Cardiac muscle cell (in vitro differentiated cells and primary cell): ENCODE results near the gene GPAT3. TPM values are rescaled to one million over a fixed set of nuclear protein-coding genes. Genes with fewer than 3 reads are reported as not detected.
"Not testable (repeated sequence)": the region's sequence is repeated elsewhere in the genome, so short reads cannot be mapped to it uniquely, and the experiment has no call there.

ENCODE experiments used
- DNase-seq, 2 donors: peaks; one replicate each; pipeline versions ENCODE4 v3.0.0 to v3.0.0-alpha.2; 2010 to 2017; ENCODE audit warnings: low read depth in 1 of 2, low spot score in 1 of 2
- H3K27ac ChIP-seq: fragments of 200-600 bp; sonication (generic); 2 replicates; pipeline ENCODE4 v1.5.1; 2016
- H3K27me3 ChIP-seq: fragments of 200-600 bp; sonication (generic); 2 replicates; pipeline ENCODE4 v1.6.0; 2016; ENCODE audit warnings: control low read depth
- H3K36me3 ChIP-seq: fragments of 200-600 bp; sonication (generic); 2 replicates; pipeline ENCODE4 v1.5.1; 2016; ENCODE audit warnings: control low read depth
- H3K4me1 ChIP-seq: fragments of 200-600 bp; sonication (generic); 2 replicates; pipeline ENCODE4 v1.8.1; 2017; ENCODE audit warnings: low read depth, mild to moderate bottlenecking, mixed run types
- H3K4me3 ChIP-seq: fragments of 200-600 bp; sonication (generic); 2 replicates; pipeline ENCODE4 v1.5.1; 2016; ENCODE audit warnings: mild to moderate bottlenecking
- H3K9me3 ChIP-seq: fragments of 200-600 bp; sonication (generic); 2 replicates; pipeline ENCODE4 v1.5.1; 2017; ENCODE audit warnings: low read depth, mild to moderate bottlenecking, control low read depth
- CTCF ChIP-seq: IDR thresholded peaks from 2 replicates; pipeline ENCODE4 v1.5.1; 2012; ENCODE audit warnings: low read depth, mild to moderate bottlenecking, low read length
- polyA plus RNA-seq: library from polyadenylated mRNA; unstranded; fragments of >200 nt; fragmentation: Nextera tagmentation; extraction: Ambion mirVana; gene quantifications from 2 replicates; pipeline ENCODE4 v1.2.1, GENCODE V29; 2016
- total RNA-seq: library from RNA; depleted of rRNA; stranded (reverse); fragments of >200 nt; gene quantifications from 2 replicates; pipeline ENCODE4 v1.2.3, GENCODE V29; 2016

GPAT3 gene
- total and polyA plus RNA-seq, 2 experiments from 2014 or later = 2.3 to 5.1 TPM

- Histone ChIP-seq H3K36me3 (no peaks in the 10 kb centered on the region), H3K4me1 (peaks cover 19% of the 10 kb centered on the region), H3K9me3 (no peaks in the 10 kb centered on the region), H3K4me3 (no peak overlapping the region), H3K27me3 (no peaks in the 10 kb centered on the region), H3K27ac (no peak overlapping the region)
- DNase-seq = no peak
- no peak for TF ChIP-seq CTCF
Observed at GRCh38 chr4:83613994-83614393, 78.1 kb downstream of the GPAT3 start.

DNA sequence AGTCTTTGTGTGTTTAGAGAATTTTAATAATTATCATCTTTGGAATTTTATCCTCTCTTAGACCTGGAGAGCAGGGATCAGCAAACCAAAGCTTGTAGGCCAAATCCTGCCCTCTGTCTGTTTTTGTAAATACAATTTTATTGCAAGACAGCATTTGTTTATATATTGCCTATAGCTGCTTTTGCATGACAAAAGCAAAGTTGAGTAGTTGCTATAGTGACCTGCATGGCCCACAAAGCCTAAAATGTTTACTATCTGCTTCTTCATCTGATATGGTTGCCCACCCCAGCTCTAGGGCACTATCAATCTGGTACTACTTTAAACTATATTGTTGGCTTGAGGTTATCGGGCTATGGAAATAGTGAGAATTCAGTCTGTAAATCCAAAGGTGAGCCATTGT lies 80.3 kb downstream of the GPAT3 start:
- Histone ChIP-seq H3K27me3 (no peaks in the 10 kb centered on the region), H3K27ac (no peak overlapping the region), H3K4me3 (no peak overlapping the region), H3K36me3 (no peaks in the 10 kb centered on the region), H3K9me3 (no peaks in the 10 kb centered on the region), H3K4me1 (peaks cover 16% of the 10 kb centered on the region)
- TF ChIP-seq CTCF = no peak
- no peak for DNase-seq

DNA sequence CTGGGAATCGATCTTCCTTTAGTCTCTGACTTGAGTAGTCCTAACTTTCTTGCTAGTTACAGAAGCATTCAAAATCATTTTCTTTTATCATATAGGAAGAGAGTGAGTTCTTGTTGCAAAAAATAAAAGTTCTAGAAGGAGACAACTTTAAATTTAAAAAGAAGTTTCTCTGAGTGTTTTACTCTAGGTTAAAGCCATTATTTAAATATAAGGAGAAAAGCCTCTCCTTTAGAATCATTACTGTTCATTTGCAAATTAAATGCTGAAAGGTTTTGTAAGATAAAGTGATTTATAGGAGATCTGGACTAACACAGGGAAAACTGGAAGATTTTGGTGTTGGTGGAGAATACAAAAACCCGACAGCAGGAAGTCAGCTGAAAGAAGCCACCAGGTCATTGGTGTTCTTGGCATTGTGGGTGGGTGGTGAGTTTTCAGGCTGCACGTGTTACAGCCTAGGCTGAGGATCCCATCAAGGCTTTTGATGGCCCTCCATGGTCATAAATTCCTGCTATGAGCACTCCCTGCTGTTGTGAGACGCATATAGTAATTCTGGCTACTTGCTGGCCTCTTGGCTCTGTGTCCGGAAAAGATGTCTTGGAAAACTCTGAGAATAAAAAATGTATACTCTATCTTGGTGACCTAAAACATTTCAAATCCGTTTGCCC lies 81.6 kb downstream of the GPAT3 start:
- peak overlapping the region; percentile 97 for H3K27ac ChIP-seq
- TF ChIP-seq CTCF = no peak
- H3K4me3 ChIP-seq = no peak overlapping the region
- DNase-seq = no peak
- no peaks in the 10 kb centered on the region for H3K9me3 ChIP-seq
- H3K27me3 ChIP-seq = no peaks in the 10 kb centered on the region
- peaks cover 16% of the 10 kb centered on the region for H3K4me1 ChIP-seq
- no peaks in the 10 kb centered on the region for H3K36me3 ChIP-seq

DNA sequence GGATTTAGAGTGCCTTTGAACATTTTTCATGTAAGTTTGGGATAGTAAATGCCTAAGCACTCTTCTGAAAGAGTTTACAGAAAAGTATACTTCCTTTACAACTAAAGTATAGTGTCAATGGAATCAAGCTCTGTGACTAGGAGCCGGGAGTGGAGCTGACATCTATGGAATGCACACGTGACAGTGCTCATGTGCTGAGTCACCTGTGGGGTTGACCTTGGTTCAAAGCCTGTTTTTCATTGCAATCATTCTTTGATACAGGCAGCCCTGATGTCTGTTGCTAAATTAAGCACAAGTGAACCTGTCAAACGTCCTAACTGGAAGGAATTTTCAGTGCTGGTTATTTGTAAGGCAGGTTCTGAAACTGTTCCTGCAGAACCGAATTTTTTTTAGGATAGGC lies 82.5 kb downstream of the GPAT3 start:
- H3K27ac ChIP-seq = peak overlapping the region; percentile 97
- peaks cover 16% of the 10 kb centered on the region for H3K4me1 ChIP-seq
- H3K4me3 ChIP-seq = no peak overlapping the region
- DNase-seq = peak; percentile 55 to 92
- H3K9me3 ChIP-seq = no peaks in the 10 kb centered on the region
- TF ChIP-seq CTCF = no peak
- no peaks in the 10 kb centered on the region for H3K36me3 ChIP-seq
- no peaks in the 10 kb centered on the region for H3K27me3 ChIP-seq

DNA sequence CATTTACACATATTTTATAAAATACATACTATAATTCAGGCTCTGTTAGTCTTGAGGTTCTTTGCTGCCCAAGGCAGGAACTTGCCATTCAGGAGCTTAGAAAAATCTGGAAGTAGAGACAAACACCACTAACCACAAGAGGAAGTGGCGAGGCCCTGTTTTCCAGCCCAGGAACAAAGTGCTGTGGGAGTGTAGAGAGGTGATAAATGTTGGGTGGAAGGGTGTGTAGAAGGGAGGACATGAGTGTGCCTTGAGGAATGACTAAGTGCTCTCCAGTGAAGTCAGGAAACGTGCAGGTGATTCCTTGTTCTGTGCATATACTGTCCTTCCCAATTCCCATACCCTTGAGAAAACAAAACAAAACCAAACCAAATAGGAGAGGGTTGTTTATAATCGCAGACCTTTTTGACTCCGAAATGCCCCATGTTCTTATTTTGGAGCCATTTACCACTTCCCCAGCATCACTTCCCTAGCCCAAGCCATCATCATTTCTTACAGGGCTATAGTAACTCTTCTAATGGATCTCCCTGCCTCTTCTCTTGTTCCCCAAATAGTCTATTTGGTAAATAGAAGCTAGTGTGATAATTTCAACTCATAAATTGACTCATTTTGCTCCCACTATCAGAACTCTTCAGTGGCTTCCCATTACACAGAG lies 83.2 kb downstream of the GPAT3 start:
- H3K27me3 ChIP-seq = no peaks in the 10 kb centered on the region
- H3K4me3 ChIP-seq = no peak overlapping the region
- TF ChIP-seq CTCF = no peak
- no peaks in the 10 kb centered on the region for H3K9me3 ChIP-seq
- H3K36me3 ChIP-seq = no peaks in the 10 kb centered on the region
- peak; percentile 28 to 46 for DNase-seq
- peaks cover 16% of the 10 kb centered on the region for H3K4me1 ChIP-seq
- H3K27ac ChIP-seq = peak overlapping the region; percentile 97

GRCh38 chr4:83622127-83622526 lies 86.2 kb downstream of the GPAT3 start:
- H3K36me3 ChIP-seq, H3K4me3 ChIP-seq, H3K27me3 ChIP-seq, H3K27ac ChIP-seq, H3K9me3 ChIP-seq, DNase-seq: not testable (repeated sequence)
- peaks cover 37% of the 10 kb centered on the region for H3K4me1 ChIP-seq
